K562 (cell line): ENCODE measurements around the gene DCTN2. TPM values are rescaled to one million over a fixed set of nuclear protein-coding genes. Genes with fewer than 3 reads are reported as not detected.
A peak's percentile ranks its signal among the peaks of the same experiment; 100 is the strongest.
"Not testable (repeated sequence)": the region's sequence is repeated elsewhere in the genome, so short reads cannot be mapped to it uniquely, and the experiment has no call there.

Experiments
- ATAC-seq: fragments of 200-7000 bp; cut with Tn5 transposase; 3 replicates; pipeline ENCODE4 v1.9.1; 2020; ENCODE audit warnings: moderate library complexity
- BruUV-seq: library from RNA; stranded (reverse); fragments of 400-500 nt; replicated peaks from 2 replicates; lab custom pipeline; 2021; lab: Mats Ljungman, UMichigan
- CTCF ChIA-PET: fragments of 300-600 bp; formaldehyde crosslinking; extraction: SDS; loops from one replicate; lab custom pipeline; 2021; ENCODE audit warnings: low intra/inter-chr PET ratio; lab: Yijun Ruan, JAX
- POLR2A ChIA-PET: fragments of 300-600, 350-650 bp; sonication (Branson Sonifier 250); formaldehyde crosslinking; extraction: SDS; loops from one replicate; lab custom pipeline; 2021; ENCODE audit warnings: antibody characterized with exemption, inconsistent platforms; lab: Yijun Ruan, JAX
- DNase-seq, 4 experiments: peaks; one replicate each; pipeline versions ENCODE4 v3.0.0 to v3.0.0-alpha.2; 2011 to 2018; ENCODE audit warnings: low spot score in 3 of 4, mixed read lengths in 3 of 4; ENCODE audit errors: extremely low read depth in 1 of 4
- FAIRE-seq: peaks from 2 replicates; lab custom pipeline; 2011; peaks lifted over from hg19 to GRCh38; lab: Jason Lieb, UNC
- H2AFZ ChIP-seq: 2 replicates; pipeline ENCODE4 v1.6.0; 2011; ENCODE audit warnings: low read depth, low read length, control low read depth, inconsistent platforms
- H3K27ac ChIP-seq: fragments of 200-600 bp; 3 replicates; pipeline ENCODE4 v1.8.0; 2011; ENCODE audit warnings: low read depth, mild to moderate bottlenecking, control low read depth, inconsistent platforms, low read length, moderate library complexity, mixed read lengths; ENCODE audit errors: extremely low read depth
- H3K27me3 ChIP-seq, 2 experiments: fragments of 300-600 bp in 1 of 2; 2 replicates in 1 of 2; 3 replicates in 1 of 2; pipeline versions ENCODE4 v1.6.0 to v1.8.0; 2011; ENCODE audit warnings: inconsistent platforms in 2 of 2, low read length in 2 of 2, mild to moderate bottlenecking in 1 of 2, mixed read lengths in 1 of 2, moderate library complexity in 1 of 2; ENCODE audit not compliant: control insufficient read depth in 2 of 2, insufficient read depth in 2 of 2
- H3K36me3 ChIP-seq: fragments of 300-600 bp; 3 replicates; pipeline ENCODE4 v1.8.0; 2011; ENCODE audit warnings: mild to moderate bottlenecking, low read length, inconsistent platforms; ENCODE audit not compliant: control insufficient read depth, insufficient read depth
- H3K4me1 ChIP-seq, 2 experiments: fragments of 200-600 bp in 1 of 2; replicated peaks in 1 of 2; 2 replicates in 1 of 2; 3 replicates in 1 of 2; pipeline versions ENCODE4 v1.5.1 to v1.8.0; 2011; ENCODE audit warnings: inconsistent platforms in 2 of 2, low read length in 2 of 2, mild to moderate bottlenecking in 1 of 2, mixed read lengths in 1 of 2, moderate library complexity in 1 of 2; ENCODE audit not compliant: control insufficient read depth in 2 of 2, insufficient read depth in 2 of 2
- H3K4me2 ChIP-seq: 2 replicates; pipeline ENCODE4 v1.6.1; 2011; ENCODE audit warnings: low read length, control low read depth, inconsistent platforms, mixed read lengths; ENCODE audit not compliant: insufficient read depth
- H3K4me3 ChIP-seq: fragments of 200-600 bp; sonication (generic), shearing (Covaris generic); 2 replicates; pipeline ENCODE4 v1.5.1; 2016; ENCODE audit warnings: control low read depth, inconsistent platforms
- H3K79me2 ChIP-seq: fragments of 200-600 bp; 3 replicates; pipeline ENCODE4 v1.8.0; 2011; ENCODE audit warnings: low read length, inconsistent platforms; ENCODE audit not compliant: control insufficient read depth, insufficient read depth
- H3K9ac ChIP-seq, 2 experiments: 2 replicates each; pipeline versions ENCODE4 v1.6.0 to v1.6.1; 2011; ENCODE audit warnings: low read depth in 2 of 2, low read length in 2 of 2, control low read depth in 1 of 2, inconsistent platforms in 1 of 2, mild to moderate bottlenecking in 1 of 2, mixed read lengths in 1 of 2; ENCODE audit not compliant: insufficient read depth in 1 of 2
- H3K9me1 ChIP-seq: one replicate; pipeline ENCODE4 v1.6.0; 2011; ENCODE audit warnings: inconsistent platforms, mild to moderate bottlenecking, low read length, moderate library complexity; ENCODE audit not compliant: control insufficient read depth, insufficient read depth
- H3K9me3 ChIP-seq: replicated peaks from 2 replicates; pipeline ENCODE4 v1.5.1; 2011; ENCODE audit warnings: low read depth, low read length, inconsistent platforms; ENCODE audit not compliant: control insufficient read depth, insufficient read depth
- H4K20me1 ChIP-seq: replicated peaks from 2 replicates; pipeline ENCODE4 v1.6.1; 2011; ENCODE audit warnings: low read length, inconsistent platforms, mixed read lengths; ENCODE audit not compliant: control insufficient read depth, insufficient read depth
- POLR2G ChIP-seq: fragments of 200-400 bp; formaldehyde crosslinking; IDR thresholded peaks from 2 replicates; pipeline ENCODE4 v1.6.1; 2017; ENCODE audit warnings: low read depth, mild to moderate bottlenecking, antibody characterized with exemption, low read length, moderate library complexity
- RBFOX2 ChIP-seq: fragments of 200-400 bp; formaldehyde crosslinking; IDR thresholded peaks from 2 replicates; pipeline ENCODE4 v1.6.1; 2017; ENCODE audit warnings: low read depth, mild to moderate bottlenecking, low read length, moderate library complexity
- STAT6 ChIP-seq: sonication (generic); formaldehyde crosslinking; IDR thresholded peaks from 2 replicates; pipeline ENCODE4 v1.8.1; 2023; ENCODE audit warnings: mild to moderate bottlenecking, missing genetic modification reagents
- WGBS: fragments of 100-300 bp; shearing (Covaris generic); methylation state at CpG from one replicate; pipeline ENCODE4 v1.1.6; 2016; ENCODE audit warnings: low coverage, mixed read lengths; ENCODE audit not compliant: insufficient coverage; ENCODE audit errors: missing lambda C conversion rate; 5-methylcytosine and 5-hydroxymethylcytosine counted together
- in situ Hi-C: fragments of 300-500 bp; cut with MboI; formaldehyde crosslinking; loops from 4 replicates; pipeline ENCODE4 v1.15.0; 2018; ENCODE audit warnings: inconsistent platforms, mixed read lengths
- intact Hi-C: fragments of 100-400 bp; cut with micrococcal nuclease; formaldehyde crosslinking; loops from 2 replicates; pipeline ENCODE4 v1.14.2; 2022
- polyA plus RNA-seq, 8 experiments: library from polyadenylated mRNA; depleted of rRNA in 4 of 8; stranded (reverse) in 5 of 8; unstranded in 3 of 8; fragments of >200 nt; fragmentation: Nextera tagmentation in 2 of 8; fragmentation: Illumina TruSeq in 1 of 8; extraction: Ambion mirVana in 2 of 8; extraction: Trizol in 1 of 8; gene quantifications; 2 replicates each; pipeline versions ENCODE4 v1.2.1 to v1.2.3, GENCODE V29; 2011 to 2014; ENCODE audit warnings: inconsistent platforms in 1 of 8, missing spikeins in 1 of 8
- total RNA-seq, 7 experiments: library from RNA; depleted of rRNA in 6 of 7; stranded (reverse); fragments of >200 nt in 6 of 7; fragmentation: Illumina TruSeq in 2 of 7; extraction: Trizol in 2 of 7; gene quantifications; 2 replicates each; pipeline versions ENCODE4 v1.2.1 to v1.2.3, GENCODE V29; 2011 to 2021; ENCODE audit warnings: low replicate concordance in 1 of 7

DCTN2 gene
- total and polyA plus RNA-seq, 9 of the 15 experiments (the other 6 are each of a cell fraction or from before 2014, with no cell fraction given), result 43.6 to 270 (median 125) TPM

- H4K20me1 ChIP-seq, H3K27ac ChIP-seq, H3K4me1 ChIP-seq, H3K9me1 ChIP-seq, DNase-seq, H2AFZ ChIP-seq, H3K4me3 ChIP-seq, FAIRE-seq, BruUV-seq, H3K9me3 ChIP-seq, H3K27me3 ChIP-seq, intact Hi-C loops, ATAC-seq, H3K4me2 ChIP-seq, H3K9ac ChIP-seq, H3K79me2 ChIP-seq, in situ Hi-C loops, CTCF ChIA-PET: not testable (repeated sequence)
- H3K36me3 ChIP-seq, result peaks cover 81% of the 10 kb centered on the region
- POLR2A ChIA-PET, result interaction anchor here (0.7 to 7.1 kb wide), 3 partner anchors 14 to 28 kb away, joined by 3 to 184 read pairs (median 3); partner anchors contain the start of gene DDIT3
- WGBS, result 96% methylated on average over 13 of the region's 22 CpGs
- peak; percentile 34; the same call in 1 of the 2 replicates for TF ChIP-seq RBFOX2
- peak; percentile 57 for TF ChIP-seq POLR2G
Observed at GRCh38 chr12:57502311-57502969, 44.6 kb downstream of the DCTN2 start.

- peaks cover 6% of the 10 kb centered on the region for H3K9me1 ChIP-seq
- no peak overlapping the region for H3K4me3 ChIP-seq
- H3K36me3 ChIP-seq, result peaks cover 85% of the 10 kb centered on the region
- DNase-seq (no peak), ATAC-seq (no peak), FAIRE-seq (no peak)
- H3K4me2 ChIP-seq, result no peak overlapping the region
- in situ Hi-C loops (no loop called here), intact Hi-C loops (no loop called here)
- TF ChIP-seq POLR2G (peak; percentile 30; the same call in 1 of the 2 replicates), STAT6 (no peak)
- H3K27me3 ChIP-seq, result no peaks in the 10 kb centered on the region
- no TSS peak for BruUV-seq
- H3K9me3 ChIP-seq, result 0 out of 2 replicates have a peak, but pooled peaks cover 3% of the 10 kb centered on the region
- no peak overlapping the region for H3K27ac ChIP-seq
- no peak overlapping the region for H3K9ac ChIP-seq
- peaks cover 9% of the 10 kb centered on the region; the same call in 1 of the 3 replicates for H3K79me2 ChIP-seq
- ChIA-PET POLR2A (interaction anchor here (0.6 to 2.3 kb wide), 10 partner anchors 11 to 81 kb away, joined by 3 to 7 read pairs (median 3); partner anchors contain the start of genes INHBE and MARS1), CTCF (no interaction called here)
- H4K20me1 ChIP-seq, result 0 out of 2 replicates have a peak, but pooled peaks cover 3% of the 10 kb centered on the region
- H3K4me1 ChIP-seq, result no peaks in the 10 kb centered on the region; a peak in 1 of 5 replicates
- H2AFZ ChIP-seq, result no peak overlapping the region
- WGBS, result 96% methylated on average over 11 of the region's 11 CpGs
Observed at GRCh38 chr12:57500213-57500612, 46.8 kb downstream of the DCTN2 start.
